Tibial nerve (tissue), 4 donors: ENCODE data around the gene ZNF575. TPM values are rescaled to one million over a fixed set of nuclear protein-coding genes. Genes with fewer than 3 reads are reported as not detected.

Experiments
- DNase-seq, 2 donors: peaks; one replicate each; pipeline ENCODE4 v3.0.0-alpha.2; 2019; ENCODE audit warnings: low spot score in 2 of 2
- H3K27ac ChIP-seq, 4 donors: fragments of 200-600 bp; sonication (generic) in 3 of 4; one replicate each; pipeline ENCODE4 v1.5.1; 2017 to 2019; ENCODE audit warnings: mild to moderate bottlenecking in 1 of 4
- H3K27me3 ChIP-seq, 2 donors: fragments of 200-600 bp; sonication (generic) in 1 of 2; one replicate each; pipeline versions ENCODE4 v1.5.1 to v1.6.0; 2017 to 2019
- H3K36me3 ChIP-seq, 3 donors: fragments of 200-600 bp; sonication (generic); one replicate each; pipeline ENCODE4 v1.5.1; 2018 to 2019
- H3K4me1 ChIP-seq, 4 donors: fragments of 200-600 bp; sonication (generic) in 3 of 4; one replicate each; pipeline ENCODE4 v1.5.1; 2017 to 2019
- H3K4me3 ChIP-seq, 4 donors: fragments of 200-600 bp; sonication (generic) in 3 of 4; one replicate each; pipeline ENCODE4 v1.5.1; 2017 to 2019; ENCODE audit warnings: mild to moderate bottlenecking in 1 of 4, moderate library complexity in 1 of 4
- H3K9me3 ChIP-seq, 4 donors: fragments of 200-600 bp; sonication (generic) in 3 of 4; one replicate each; pipeline ENCODE4 v1.5.1; 2017 to 2019
- EP300 ChIP-seq, 2 donors: sonication (generic); formaldehyde crosslinking; IDR thresholded peaks; one replicate each; pipeline ENCODE4 v1.6.1; 2017; ENCODE audit warnings: antibody characterized with exemption in 2 of 2, mild to moderate bottlenecking in 1 of 2
- POLR2A ChIP-seq, 2 donors: fragments of 450-650 bp; IDR thresholded peaks; one replicate each; pipeline ENCODE4 v1.6.1; 2017; ENCODE audit warnings: antibody characterized with exemption in 2 of 2, mild to moderate bottlenecking in 2 of 2, moderate library complexity in 2 of 2
- WGBS, 2 donors: methylation state at CpG; one replicate each; pipeline ENCODE4 v1.1.5; 2018; 5-methylcytosine and 5-hydroxymethylcytosine counted together
- total RNA-seq, 4 donors: library from RNA; depleted of rRNA; stranded (reverse); fragments of >200 nt; gene quantifications; one replicate each; pipeline ENCODE4 v1.1.0, GENCODE V29; 2016
- TF ChIP-seq, protein P1 (sequence below), 5 experiments: fragments of 200-600 bp in 3 of 5; fragments of 450-650 bp in 2 of 5; sonication (generic) in 3 of 5; IDR thresholded peaks; one replicate each; pipeline ENCODE4 v1.5.1; 2016 to 2019; ENCODE audit warnings: antibody characterized with exemption in 5 of 5, mild to moderate bottlenecking in 3 of 5, moderate library complexity in 2 of 5

ZNF575 gene
- total RNA-seq, 4 donors from 2014 or later: 0.60 to 0.63 TPM; not detected in 2

GRCh38 chr19:43526884-43527859 lies 5.8 kb upstream of the ZNF575 start, which contains the start of gene ETHE1:
Gene ETHE1, minus strand, starts transcription at chr19:43527201. Its CDS starts 24 bp downstream, at chr19:43527177.
- 4 to 5% methylated on average over 36 to 48 of the region's 54 CpGs for WGBS, 2 donors
- Histone ChIP-seq H3K4me1 (peaks cover 0 to 50% (median 23%) of the 10 kb centered on the region in 4 donors), H3K9me3 (no peaks in the 10 kb centered on the region), H3K4me3 (peak within 1 kb of the TSS; percentile 65 to 93 (median 88)), H3K27me3 (no peaks in the 10 kb centered on the region), H3K36me3 (no peaks in the 10 kb centered on the region), H3K27ac (peak within 1 kb of the TSS; percentile 79 to 93 (median 90))
- TF ChIP-seq EP300 (IDR thresholded peaks at IDR 0.05): peak; percentile 51 to 88
- TF ChIP-seq, protein P1, sequence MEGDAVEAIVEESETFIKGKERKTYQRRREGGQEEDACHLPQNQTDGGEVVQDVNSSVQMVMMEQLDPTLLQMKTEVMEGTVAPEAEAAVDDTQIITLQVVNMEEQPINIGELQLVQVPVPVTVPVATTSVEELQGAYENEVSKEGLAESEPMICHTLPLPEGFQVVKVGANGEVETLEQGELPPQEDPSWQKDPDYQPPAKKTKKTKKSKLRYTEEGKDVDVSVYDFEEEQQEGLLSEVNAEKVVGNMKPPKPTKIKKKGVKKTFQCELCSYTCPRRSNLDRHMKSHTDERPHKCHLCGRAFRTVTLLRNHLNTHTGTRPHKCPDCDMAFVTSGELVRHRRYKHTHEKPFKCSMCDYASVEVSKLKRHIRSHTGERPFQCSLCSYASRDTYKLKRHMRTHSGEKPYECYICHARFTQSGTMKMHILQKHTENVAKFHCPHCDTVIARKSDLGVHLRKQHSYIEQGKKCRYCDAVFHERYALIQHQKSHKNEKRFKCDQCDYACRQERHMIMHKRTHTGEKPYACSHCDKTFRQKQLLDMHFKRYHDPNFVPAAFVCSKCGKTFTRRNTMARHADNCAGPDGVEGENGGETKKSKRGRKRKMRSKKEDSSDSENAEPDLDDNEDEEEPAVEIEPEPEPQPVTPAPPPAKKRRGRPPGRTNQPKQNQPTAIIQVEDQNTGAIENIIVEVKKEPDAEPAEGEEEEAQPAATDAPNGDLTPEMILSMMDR (IDR thresholded peaks at IDR 0.05): peak in 1 of 5 experiments; percentile 31
- TF ChIP-seq POLR2A (IDR thresholded peaks at IDR 0.05): peak in 1 of 2 donors; percentile 67
- peak; percentile 60 to 70 for DNase-seq

- DNase-seq: peak; percentile 24 to 54
- no peaks in the 10 kb centered on the region for H3K9me3 ChIP-seq
- no peaks in the 10 kb centered on the region for H3K27me3 ChIP-seq
- H3K36me3 ChIP-seq: no peaks in the 10 kb centered on the region
- H3K4me1 ChIP-seq: peaks cover 0 to 51% (median 27%) of the 10 kb centered on the region in 4 donors
- WGBS, 2 donors: 24 to 25% methylated on average over 13 of the region's 13 CpGs
- peak overlapping the region; percentile 79 to 93 (median 90) for H3K27ac ChIP-seq
- peak in 1 of 2 donors; percentile 18 for TF ChIP-seq EP300 (IDR thresholded peaks at IDR 0.05)
- TF ChIP-seq, protein P1 (IDR thresholded peaks at IDR 0.05): no peak
- H3K4me3 ChIP-seq: peak overlapping the region in 3 of 4 donors; percentile 87 to 93 (median 89)
These were observed 4.9 kb upstream of the ZNF575 start for GRCh38 chr19:43527860-43528622.

DNA sequence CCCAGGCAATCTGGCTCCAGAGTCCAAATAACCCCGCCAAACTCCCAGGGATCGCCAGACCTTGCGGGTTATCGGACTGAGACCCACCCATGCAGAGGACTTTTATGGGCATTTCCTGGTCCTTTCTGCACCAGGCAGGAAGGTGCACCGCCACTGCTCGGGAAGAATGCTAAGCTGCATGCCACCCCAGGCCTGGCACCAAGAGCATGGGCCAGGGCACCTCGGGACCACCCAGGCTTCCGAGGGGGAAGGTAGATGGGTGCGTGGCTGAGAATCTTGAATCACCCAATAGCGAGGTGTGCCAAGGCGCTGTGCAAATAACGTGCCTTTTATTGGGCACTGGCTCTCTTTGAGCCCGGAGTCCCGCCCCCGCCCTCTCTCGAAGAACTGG lies 422 bp upstream of the ZNF575 start:
- Histone ChIP-seq H3K4me3 (peak overlapping the region; percentile 33 to 63 (median 58)), H3K27ac (peak overlapping the region; percentile 89 to 94 (median 90)), H3K27me3 (no peaks in the 10 kb centered on the region), H3K9me3 (no peaks in the 10 kb centered on the region), H3K4me1 (peaks cover 0 to 37% (median 18%) of the 10 kb centered on the region in 4 donors), H3K36me3 (peaks cover 0 to 16% (median 0%) of the 10 kb centered on the region in 3 donors)
- DNase-seq: peak in 1 of 2 donors; percentile 19
- TF ChIP-seq POLR2A (IDR thresholded peaks at IDR 0.05): no peak
- TF ChIP-seq, protein P1 (IDR thresholded peaks at IDR 0.05): no peak
- TF ChIP-seq EP300 (IDR thresholded peaks at IDR 0.05): no peak
- WGBS, 2 donors: 0% methylated on average over 14 to 16 of the region's 16 CpGs

- Histone ChIP-seq H3K4me3 (peak overlapping the region; percentile 33 to 63 (median 58)), H3K27ac (peak overlapping the region; percentile 89 to 94 (median 90)), H3K9me3 (peaks cover 0 to 5% (median 0%) of the 10 kb centered on the region in 4 donors), H3K4me1 (peaks cover 0 to 29% (median 15%) of the 10 kb centered on the region in 4 donors), H3K36me3 (peaks cover 0 to 28% (median 0%) of the 10 kb centered on the region in 3 donors), H3K27me3 (no peaks in the 10 kb centered on the region)
- TF ChIP-seq, protein P1 (IDR thresholded peaks at IDR 0.05): no peak
- TF ChIP-seq EP300 (IDR thresholded peaks at IDR 0.05) (peak; percentile 60 to 91), POLR2A (IDR thresholded peaks at IDR 0.05) (peak in 1 of 2 donors; percentile 44)
- 0% methylated on average over 26 to 37 of the region's 41 CpGs for WGBS, 2 donors
- peak; percentile 99 to 100 for DNase-seq
These were observed 737 bp downstream of the ZNF575 start for GRCh38 chr19:43533546-43534304.
